ENCODE data around the gene DDX50. TPM values are rescaled to one million over a fixed set of nuclear protein-coding genes. Genes with fewer than 3 reads are reported as not detected.

DDX50 gene
- total RNA-seq, 3 donors from 2014 or later = 15.2 to 40.6 (median 24.6) TPM

- Histone ChIP-seq H3K4me1 (ENCODE audit: low read depth) (peaks cover 5% of the 10 kb centered on the region), H3K36me3 (ENCODE audit: low read depth) (no peaks in the 10 kb centered on the region), H3K4me3 (no peak overlapping the region), H3K9me3 (no peaks in the 10 kb centered on the region)
- ATAC-seq (no peak), DNase-seq (no peak)
- intact Hi-C loops (cut with DNase I, micrococcal nuclease) = no loop called here
- TF ChIP-seq CTCF (IDR thresholded peaks at IDR 0.05) = no peak
These were observed 31.5 kb upstream of the DDX50 start for GRCh38 chr10:68869623-68870022.

GRCh38 chr10:68870061-68870460 is 31.1 kb upstream of the DDX50 start:
- Histone ChIP-seq H3K36me3 (ENCODE audit: low read depth) (no peaks in the 10 kb centered on the region), H3K4me1 (ENCODE audit: low read depth) (peaks cover 5% of the 10 kb centered on the region), H3K4me3 (no peak overlapping the region), H3K9me3 (no peaks in the 10 kb centered on the region)
- ATAC-seq (no peak), DNase-seq (no peak)
- intact Hi-C loops (cut with DNase I, micrococcal nuclease) = no loop called here
- no peak for TF ChIP-seq CTCF (IDR thresholded peaks at IDR 0.05)

- no peak for TF ChIP-seq CTCF (IDR thresholded peaks at IDR 0.05)
- DNase-seq (no peak), ATAC-seq (peak; percentile 17)
- Histone ChIP-seq H3K9me3 (no peaks in the 10 kb centered on the region), H3K36me3 (ENCODE audit: low read depth) (no peaks in the 10 kb centered on the region), H3K4me1 (ENCODE audit: low read depth) (peaks cover 5% of the 10 kb centered on the region), H3K4me3 (no peak overlapping the region)
- intact Hi-C loops (cut with DNase I, micrococcal nuclease) = no loop called here
These were observed 30.5 kb upstream of the DDX50 start for GRCh38 chr10:68870545-68871104.

- ATAC-seq (peak; percentile 50), DNase-seq (peak in 1 of 3 donors; percentile 34)
- intact Hi-C loops (cut with DNase I, micrococcal nuclease) = no loop called here
These were observed 29.9 kb upstream of the DDX50 start for GRCh38 chr10:68871105-68871711.

GRCh38 chr10:68871731-68872342 is 29.3 kb upstream of the DDX50 start:
- ATAC-seq (no peak), DNase-seq (no peak)
- Histone ChIP-seq H3K9me3 (no peaks in the 10 kb centered on the region), H3K36me3 (ENCODE audit: low read depth) (no peaks in the 10 kb centered on the region), H3K4me3 (no peak overlapping the region), H3K4me1 (ENCODE audit: low read depth) (peaks cover 13% of the 10 kb centered on the region)
- TF ChIP-seq CTCF (IDR thresholded peaks at IDR 0.05) = no peak
- intact Hi-C loops (cut with DNase I, micrococcal nuclease) = no loop called here

More at GRCh38 chr10:68871105-68871711, 29.9 kb upstream of the DDX50 start:
- Histone ChIP-seq H3K9me3 (no peaks in the 10 kb centered on the region), H3K36me3 (ENCODE audit: low read depth) (no peaks in the 10 kb centered on the region), H3K4me3 (no peak overlapping the region), H3K4me1 (ENCODE audit: low read depth) (peaks cover 6% of the 10 kb centered on the region)
- TF ChIP-seq CTCF (IDR thresholded peaks at IDR 0.05) = no peak

All from mucosa of descending colon (tissue), 3 donors.